ENCODE measurements around the gene OR4F15.
A peak's percentile ranks its signal among the peaks of the same experiment; 100 is the strongest.
"Not testable (repeated sequence)": the region's sequence is repeated elsewhere in the genome, so short reads cannot be mapped to it uniquely, and the experiment has no call there.

Gene OR4F15

GRCh38 chr15:101781928-101782327, 30.1 kb upstream of the OR4F15 start:
- TF ChIP-seq CTCF (IDR thresholded peaks at IDR 0.05; ENCODE audit: low read depth, low read length), result no peak

GRCh38 chr15:101784644-101785043, 27.4 kb upstream of the OR4F15 start:
- no peak overlapping the region for H3K4me3 ChIP-seq (ENCODE audit: low read depth, low read length)
- TF ChIP-seq CTCF (IDR thresholded peaks at IDR 0.05; ENCODE audit: low read depth, low read length), result no peak

More at GRCh38 chr15:101781928-101782327, 30.1 kb upstream of the OR4F15 start:
- H3K4me3 ChIP-seq (ENCODE audit: low read depth, low read length), result no peak overlapping the region

GRCh38 chr15:101786422-101786821, 25.6 kb upstream of the OR4F15 start:
- H3K4me3 ChIP-seq (ENCODE audit: low read depth, low read length), result not testable (repeated sequence)

GRCh38 chr15:101788001-101788400, 24.0 kb upstream of the OR4F15 start:
- not testable (repeated sequence) for H3K4me3 ChIP-seq (ENCODE audit: low read depth, low read length)

- H3K4me3 ChIP-seq (ENCODE audit: low read depth, low read length), result not testable (repeated sequence)
Measured at GRCh38 chr15:101788503-101789269, 23.3 kb upstream of the OR4F15 start.

GRCh38 chr15:101790748-101791147, 21.3 kb upstream of the OR4F15 start:
- H3K4me3 ChIP-seq (ENCODE audit: low read depth, low read length), result not testable (repeated sequence)

GRCh38 chr15:101793981-101794380, 18.0 kb upstream of the OR4F15 start:
- H3K4me3 ChIP-seq (ENCODE audit: low read depth, low read length), result peak overlapping the region; percentile 17; the same call in 1 of the 2 replicates

- H3K4me3 ChIP-seq (ENCODE audit: low read depth, low read length), result no peak overlapping the region
Measured at GRCh38 chr15:101795455-101795854, 16.5 kb upstream of the OR4F15 start.

GRCh38 chr15:101799665-101800064, 12.3 kb upstream of the OR4F15 start:
- no peak overlapping the region for H3K4me3 ChIP-seq (ENCODE audit: low read depth, low read length)
- TF ChIP-seq CTCF (IDR thresholded peaks at IDR 0.05; ENCODE audit: low read depth, low read length), result no peak

More at GRCh38 chr15:101795455-101795854, 16.5 kb upstream of the OR4F15 start:
- TF ChIP-seq CTCF (IDR thresholded peaks at IDR 0.05; ENCODE audit: low read depth, low read length), result no peak

GRCh38 chr15:101801048-101801447, 11.0 kb upstream of the OR4F15 start:
- H3K4me3 ChIP-seq (ENCODE audit: low read depth, low read length), result no peak overlapping the region
- no peak for TF ChIP-seq CTCF (IDR thresholded peaks at IDR 0.05; ENCODE audit: low read depth, low read length)

All from WI38 (cell line).